GM21723 (cell line): ENCODE measurements around the gene MRGPRG.
"Not testable (repeated sequence)": the region's sequence is repeated elsewhere in the genome, so short reads cannot be mapped to it uniquely, and the experiment has no call there.

Source experiments
- ATAC-seq: cut with Tn5 transposase; IDR thresholded peaks from one replicate; pipeline ENCODE4 v1.9.1; 2021; ENCODE audit warnings: mild to moderate bottlenecking, moderate library complexity; ENCODE audit not compliant: unreplicated experiment

The MRGPRG gene, protein sequence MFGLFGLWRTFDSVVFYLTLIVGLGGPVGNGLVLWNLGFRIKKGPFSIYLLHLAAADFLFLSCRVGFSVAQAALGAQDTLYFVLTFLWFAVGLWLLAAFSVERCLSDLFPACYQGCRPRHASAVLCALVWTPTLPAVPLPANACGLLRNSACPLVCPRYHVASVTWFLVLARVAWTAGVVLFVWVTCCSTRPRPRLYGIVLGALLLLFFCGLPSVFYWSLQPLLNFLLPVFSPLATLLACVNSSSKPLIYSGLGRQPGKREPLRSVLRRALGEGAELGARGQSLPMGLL

GRCh38 chr11:3218483-3219280, at the start of gene MRGPRG:
Gene MRGPRG (minus strand): TSS chr11:3218813. CDS start chr11:3218813, 0 bp downstream.
- ATAC-seq, result no peak

DNA sequence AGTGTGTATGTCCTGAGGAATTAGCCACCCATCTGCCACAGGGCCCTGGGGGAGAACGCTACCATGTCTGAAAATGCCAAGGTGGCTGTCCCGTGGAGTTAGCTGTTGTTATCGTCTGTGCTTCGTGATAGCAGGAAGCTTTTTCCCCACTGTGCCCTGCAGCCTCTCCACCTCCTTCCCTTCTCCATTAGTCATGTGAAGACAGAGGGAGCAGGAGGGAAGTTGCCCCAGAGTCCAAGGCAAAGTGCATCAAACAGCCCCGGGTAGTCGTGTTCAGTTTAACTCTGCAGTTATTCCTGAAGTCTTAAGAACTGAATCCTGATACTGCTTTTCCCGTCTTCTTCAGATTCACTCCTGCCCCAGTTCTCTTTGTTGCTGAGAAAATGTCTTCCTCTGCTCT, 43.9 kb upstream of the MRGPRG start:
- not testable (repeated sequence) for ATAC-seq

GRCh38 chr11:3261831-3262230, 43.2 kb upstream of the MRGPRG start:
- ATAC-seq, result not testable (repeated sequence)

GRCh38 chr11:3257509-3257908, 38.9 kb upstream of the MRGPRG start:
- ATAC-seq, result not testable (repeated sequence)

DNA sequence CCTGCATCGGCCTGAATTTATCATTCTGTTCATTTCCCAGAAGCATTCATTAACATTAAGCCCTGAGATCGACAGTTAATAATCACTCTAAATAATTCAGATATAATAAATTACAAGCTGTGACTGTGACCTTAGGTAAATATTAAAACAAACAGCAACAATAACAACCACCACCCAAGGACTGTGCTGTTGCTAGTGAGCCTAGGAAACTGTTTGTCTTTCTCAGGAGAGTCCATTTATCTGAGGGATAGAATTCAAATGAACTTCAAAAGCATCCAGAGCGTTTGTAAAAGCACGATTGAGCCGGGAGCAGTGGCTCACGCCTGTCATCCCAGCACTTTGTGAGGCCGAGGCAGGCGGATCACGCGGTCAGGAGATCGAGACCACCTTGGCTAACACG, 36.6 kb upstream of the MRGPRG start:
- not testable (repeated sequence) for ATAC-seq

DNA sequence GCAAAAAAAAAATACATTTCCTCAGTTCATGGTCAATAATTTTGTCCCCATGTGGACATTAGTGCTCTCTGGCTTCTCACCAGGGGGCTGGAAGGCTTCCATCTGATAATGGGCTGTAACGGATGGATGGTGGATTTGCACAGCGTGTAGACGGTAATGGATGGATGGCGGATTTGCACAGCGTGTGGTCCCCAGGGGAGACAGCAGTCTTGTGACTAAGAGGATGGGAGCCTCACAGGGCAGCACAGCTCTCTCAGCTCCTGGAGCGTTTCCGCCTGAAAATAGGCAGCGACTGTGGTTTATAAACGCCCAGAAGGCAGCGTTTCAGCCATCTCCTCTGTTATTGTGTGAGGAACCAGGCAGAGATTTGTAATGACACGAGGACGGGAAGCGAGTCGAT, 36.2 kb upstream of the MRGPRG start:
- ATAC-seq, result not testable (repeated sequence)

GRCh38 chr11:3245071-3245470, 26.5 kb upstream of the MRGPRG start:
- ATAC-seq, result no peak

- ATAC-seq, result no peak
Observed at GRCh38 chr11:3243880-3244279, 25.3 kb upstream of the MRGPRG start.

GRCh38 chr11:3237119-3237518, 18.5 kb upstream of the MRGPRG start:
- ATAC-seq, result no peak

- no peak for ATAC-seq
Observed at GRCh38 chr11:3234846-3235245, 16.2 kb upstream of the MRGPRG start.

DNA sequence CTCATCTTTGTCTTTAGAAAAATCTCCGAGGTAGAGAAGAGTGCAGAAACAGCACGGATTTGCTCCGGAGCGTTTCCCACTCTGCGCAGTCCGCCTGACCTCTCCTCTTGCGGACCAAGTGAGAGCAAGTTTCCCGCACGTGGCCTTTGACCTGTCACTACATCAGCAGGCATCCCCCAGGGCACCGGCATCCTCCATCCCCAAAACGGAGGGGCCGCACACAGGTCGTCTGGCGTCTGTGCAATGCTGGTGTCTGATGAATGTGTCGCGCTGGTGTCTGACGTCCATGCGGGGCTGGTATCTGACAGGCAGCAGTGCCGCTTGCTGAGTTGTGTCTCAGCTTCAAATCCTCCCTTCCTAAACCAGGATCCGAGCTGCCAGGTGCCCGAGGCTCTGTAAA, 14.3 kb upstream of the MRGPRG start:
- ATAC-seq, result no peak

DNA sequence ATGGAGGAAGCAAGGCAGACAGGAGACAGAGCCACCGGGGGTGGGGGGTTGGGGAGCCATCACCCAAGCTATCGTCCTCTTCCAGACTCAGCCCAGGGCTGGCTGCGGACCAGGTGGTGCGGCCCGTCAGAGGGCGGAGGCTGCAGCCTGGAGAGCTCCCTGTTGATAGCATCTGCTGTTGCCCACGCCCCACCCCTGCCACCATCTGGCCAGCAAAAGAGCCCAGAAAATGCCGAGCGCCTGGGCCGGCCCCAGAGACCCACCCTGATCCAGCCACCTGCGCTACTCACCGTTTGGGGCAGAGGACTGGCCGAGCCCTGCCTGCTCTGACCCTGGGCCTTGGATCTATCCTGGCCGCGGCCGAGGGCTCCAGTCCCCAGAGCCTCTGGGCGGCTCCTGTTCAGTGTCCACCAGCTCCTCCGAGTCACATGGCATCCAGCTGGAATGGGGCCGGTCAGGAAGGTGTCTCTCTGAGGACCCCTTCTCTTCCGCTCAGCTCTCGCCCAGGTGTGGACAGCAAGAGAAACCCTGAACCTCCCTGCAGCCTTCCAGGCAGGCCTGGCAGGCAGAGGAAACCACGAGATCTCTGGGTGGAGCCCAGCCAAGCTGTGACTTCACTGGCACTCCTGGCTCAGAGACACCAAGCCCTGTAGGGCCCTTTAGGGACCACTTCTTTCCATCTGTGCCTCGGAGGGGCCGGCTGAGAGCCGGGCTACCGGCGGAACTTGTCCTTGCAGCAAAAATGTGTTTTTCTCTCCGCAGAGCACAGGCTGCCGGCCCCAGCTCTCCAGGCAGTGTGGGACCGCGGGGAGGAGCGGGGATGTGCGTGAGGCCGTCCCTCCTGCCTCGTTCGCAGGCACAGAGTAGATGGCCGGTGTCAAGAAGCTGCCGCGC, 13.5 kb upstream of the MRGPRG start, which contains the start of gene MRGPRE:
MRGPRE (minus strand) TSS at position 567 of the 894 bp plus-strand sequence. CDS start 3,618 bp downstream, outside the sequence.
- ATAC-seq, result no peak

GRCh38 chr11:3231550-3231850, 12.9 kb upstream of the MRGPRG start:
- no peak for ATAC-seq

DNA sequence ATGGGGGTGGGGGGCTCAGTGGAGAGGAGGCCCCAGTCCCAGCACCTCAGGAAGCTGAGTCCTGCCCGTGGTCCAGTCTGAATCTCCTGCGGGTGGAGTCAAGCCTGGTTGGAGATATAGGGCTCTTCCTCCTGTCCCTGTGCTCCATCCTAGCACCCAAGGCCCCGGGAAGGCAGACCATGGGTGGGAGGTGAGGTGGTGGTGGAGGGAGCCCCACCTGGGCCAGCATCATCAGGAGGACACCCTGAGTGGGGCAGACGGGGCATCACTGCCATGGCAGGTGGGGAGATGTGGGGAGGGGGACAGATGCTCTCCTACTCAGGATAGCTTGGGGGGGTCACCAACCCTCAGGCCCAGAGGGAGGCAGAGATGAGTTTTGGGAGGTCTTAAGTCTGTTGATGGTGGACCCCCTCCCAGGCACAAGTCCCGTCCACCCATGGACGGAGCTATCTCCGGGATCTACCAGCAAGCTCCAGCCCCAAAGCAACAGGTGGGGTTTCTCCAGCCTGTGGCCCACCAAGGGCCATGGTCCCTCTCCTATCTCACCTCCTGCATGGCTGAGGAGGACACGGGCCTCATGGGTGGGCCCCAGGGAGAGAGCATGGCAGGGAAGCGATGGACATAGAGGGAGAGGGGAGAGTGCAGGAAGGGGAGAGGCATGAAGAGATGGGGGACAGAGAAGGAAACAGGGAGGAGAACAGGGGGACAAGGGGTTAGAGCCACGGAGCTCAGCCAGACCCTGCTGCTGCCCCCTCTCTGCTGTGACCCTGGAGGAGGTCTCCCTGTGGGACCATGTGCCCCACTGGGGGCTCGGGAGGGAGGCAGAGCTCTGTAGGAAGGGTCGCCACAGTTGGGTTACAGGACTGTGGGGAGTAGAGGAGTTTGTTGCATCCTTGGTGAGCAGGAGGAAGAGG, 12.3 kb upstream of the MRGPRG start:
- no peak for ATAC-seq

GRCh38 chr11:3229673-3230630, 11.3 kb upstream of the MRGPRG start:
- no peak for ATAC-seq

DNA sequence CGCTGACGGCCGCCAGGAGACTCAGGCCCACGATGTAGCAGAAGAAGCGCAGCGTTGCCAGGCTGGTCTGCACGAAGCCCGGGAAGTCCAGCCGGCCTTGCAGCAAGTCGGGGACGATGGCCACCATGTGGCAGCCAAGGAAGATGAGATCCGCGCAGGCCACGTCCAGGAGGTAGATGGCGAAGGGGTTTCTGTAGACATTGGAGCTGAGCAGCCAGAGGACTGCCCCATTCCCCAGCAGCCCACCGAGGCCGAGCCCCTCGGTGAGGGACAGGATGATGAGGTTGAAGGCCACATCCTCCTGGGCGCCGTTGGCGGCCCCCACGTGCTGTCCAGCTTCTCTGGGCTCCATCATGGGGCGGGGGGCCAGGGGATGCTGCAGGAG, 9.8 kb upstream of the MRGPRG start:
- ATAC-seq, result no peak

DNA sequence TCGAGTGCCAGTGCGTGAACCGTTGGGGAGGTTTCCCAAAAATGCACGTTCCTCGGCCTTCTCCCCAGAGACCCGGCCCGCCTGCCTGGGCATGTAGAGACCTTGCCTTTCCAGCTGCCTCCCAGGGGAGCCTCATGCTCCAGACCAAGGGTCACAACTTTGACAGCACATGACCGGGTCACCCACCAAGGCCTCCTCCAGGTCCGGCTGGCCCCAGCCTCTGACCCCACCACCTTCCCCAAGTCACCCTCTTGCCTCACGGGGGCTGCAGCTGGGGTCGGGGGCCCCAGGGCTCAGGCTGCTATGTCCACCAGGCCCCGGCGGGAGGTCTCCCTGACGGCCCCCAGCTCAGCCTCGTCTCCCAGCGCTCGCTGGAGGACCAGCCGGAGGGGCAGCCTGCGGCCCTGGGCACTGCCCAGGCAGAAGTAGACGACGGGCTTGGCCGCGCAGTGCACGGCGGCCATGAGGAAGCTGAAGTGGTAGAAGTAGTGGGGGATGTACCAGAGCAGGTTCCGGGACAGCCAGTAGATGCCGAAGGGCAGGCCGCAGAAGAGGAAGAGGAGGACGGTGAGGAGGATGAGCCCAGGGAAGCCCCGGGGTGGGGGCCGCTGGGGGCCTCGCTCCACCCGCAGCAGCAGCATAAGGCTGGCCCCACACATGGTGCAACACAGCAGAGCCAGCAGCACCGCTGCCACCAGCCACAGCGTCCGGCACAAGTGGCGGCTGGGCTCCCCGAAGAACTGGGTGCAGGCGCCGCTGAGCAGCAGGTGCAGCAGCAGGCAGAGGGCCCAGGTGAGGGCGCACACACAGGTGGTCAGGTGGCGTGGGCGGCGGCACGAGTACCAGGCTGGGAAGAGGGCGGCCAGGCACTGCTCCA, 9.2 kb upstream of the MRGPRG start:
- ATAC-seq, result no peak
